ENCODE results near the gene CARD11.

CARD11 gene

DNA sequence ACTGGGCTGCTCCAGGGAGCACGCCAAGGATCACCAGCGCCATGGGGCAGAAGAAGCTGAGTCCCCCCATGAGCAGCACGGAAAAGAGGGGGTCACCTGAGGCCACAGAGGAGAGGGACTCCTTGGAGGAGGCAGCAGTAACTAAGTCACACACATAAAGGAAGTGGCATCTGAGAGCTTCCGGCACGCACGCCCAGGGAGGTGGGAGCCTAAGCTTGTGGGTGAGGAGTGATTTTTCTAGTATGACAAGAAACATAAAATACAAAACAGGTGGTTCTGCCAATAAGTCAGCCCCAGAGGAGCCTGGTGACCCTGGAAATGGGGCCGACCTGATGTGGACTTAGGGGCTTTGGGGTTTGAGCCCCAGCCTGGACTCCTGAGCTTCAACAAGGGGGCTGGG lies 60.8 kb downstream of the CARD11 start:
- DNase-seq (ENCODE audit: low read depth in 2 of 2) = peak; percentile 25 to 30

- DNase-seq (ENCODE audit: low read depth in 2 of 2) = no peak
Measured at GRCh38 chr7:2982401-2982800, 61.3 kb downstream of the CARD11 start.

- no peak for DNase-seq (ENCODE audit: low read depth in 2 of 2)
Measured at GRCh38 chr7:2981103-2981480, 62.6 kb downstream of the CARD11 start.

- DNase-seq (ENCODE audit: low read depth in 2 of 2) = no peak
Measured at GRCh38 chr7:2980401-2981102, 63.1 kb downstream of the CARD11 start.

DNA sequence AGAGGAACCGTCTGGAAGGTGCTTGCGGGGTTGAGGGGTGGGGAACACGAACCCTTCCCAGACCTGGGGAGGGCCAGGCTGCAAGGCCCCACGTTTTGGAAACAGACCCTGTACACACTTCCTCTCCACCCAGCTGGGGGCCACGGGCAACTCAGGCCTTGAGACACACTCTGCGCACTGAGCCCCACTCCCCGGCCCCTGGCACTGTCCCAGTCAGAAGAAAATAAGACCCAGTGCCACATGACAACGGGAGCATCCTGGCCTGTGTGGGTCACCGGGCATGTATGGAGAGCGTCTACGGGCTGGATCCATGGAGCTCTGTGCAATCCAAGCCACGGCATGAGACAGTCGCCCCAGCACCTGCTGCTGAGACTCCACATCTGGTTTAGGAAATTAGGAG lies 63.7 kb downstream of the CARD11 start:
- DNase-seq (ENCODE audit: low read depth in 2 of 2) = no peak

DNA sequence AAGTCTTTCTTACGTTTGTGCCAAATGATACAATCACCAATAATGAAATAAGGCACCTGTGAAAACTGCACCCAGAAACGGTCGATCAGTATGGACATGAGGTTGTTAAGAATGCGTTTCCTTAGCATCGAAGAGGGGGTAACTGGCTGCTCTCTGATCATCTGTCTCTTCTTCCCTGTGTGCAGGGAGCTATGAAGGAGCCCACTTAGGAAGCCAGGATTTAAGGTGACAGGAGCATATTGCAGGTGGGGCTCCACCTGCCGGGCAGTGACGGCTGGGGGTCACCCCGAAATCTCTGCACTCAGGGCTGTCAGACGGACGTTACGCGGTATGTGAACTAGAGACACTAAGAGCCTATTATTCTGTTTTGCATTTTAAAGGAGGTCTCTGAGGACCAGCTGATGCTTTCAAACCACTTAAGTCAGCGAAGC lies 64.5 kb downstream of the CARD11 start:
- no peak for DNase-seq (ENCODE audit: low read depth in 2 of 2)

- peak; percentile 74 to 85 for DNase-seq (ENCODE audit: low read depth in 2 of 2)
Measured at GRCh38 chr7:2978408-2978807, 65.3 kb downstream of the CARD11 start.

GRCh38 chr7:2975821-2976371 lies 67.8 kb downstream of the CARD11 start:
- DNase-seq (ENCODE audit: low read depth in 2 of 2) = no peak

DNA sequence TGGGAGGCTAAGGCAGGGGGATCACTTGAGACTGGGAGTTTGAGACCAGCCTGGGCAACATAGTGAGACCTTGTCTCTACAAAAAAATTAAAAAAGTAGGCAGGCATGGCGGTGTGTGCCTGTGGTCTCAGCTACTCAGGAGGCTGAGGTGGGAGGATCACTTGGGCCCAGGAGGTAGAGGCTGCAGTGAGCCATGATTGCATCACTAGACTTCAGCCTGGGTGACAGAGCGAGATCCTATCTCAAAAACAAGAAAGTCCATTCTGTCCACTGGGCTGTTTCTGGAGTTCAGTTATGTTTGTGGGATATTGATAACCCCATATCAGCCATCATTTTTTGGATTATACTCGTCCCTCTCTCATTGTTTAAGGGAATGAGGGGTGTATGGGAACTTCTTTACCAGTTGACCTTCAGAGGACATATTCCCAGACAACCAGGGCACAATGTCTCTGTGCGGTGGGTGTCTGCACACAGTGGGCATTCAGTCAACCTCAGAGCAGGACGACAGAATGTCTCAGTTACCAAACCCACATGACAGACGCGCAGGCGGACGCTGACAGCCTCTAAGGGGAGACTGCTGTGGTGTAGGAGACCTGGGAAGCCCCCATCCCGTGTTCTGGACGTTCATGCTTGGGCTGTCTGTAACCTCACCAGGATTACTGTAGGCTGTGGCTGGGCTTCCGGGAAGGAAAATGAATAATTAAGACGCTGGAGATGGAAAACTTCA lies 69.4 kb downstream of the CARD11 start:
- no peak for DNase-seq (ENCODE audit: low read depth in 2 of 2)

DNA sequence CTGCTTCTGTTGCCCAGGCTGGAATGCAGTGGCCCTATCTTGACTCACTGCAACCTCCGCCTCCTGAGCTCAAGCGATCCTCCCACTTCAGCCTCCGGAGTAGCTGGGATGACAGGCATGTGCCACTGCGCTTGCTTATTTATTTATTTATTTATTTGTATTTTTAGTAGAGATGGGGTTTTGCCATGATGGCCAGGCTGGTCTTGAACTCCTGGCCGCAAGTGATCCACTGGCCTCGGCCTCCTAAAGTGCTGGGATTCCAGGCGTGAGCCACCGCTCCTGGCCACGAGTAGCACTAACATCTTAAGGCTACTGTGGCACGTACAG lies 70.9 kb downstream of the CARD11 start:
- DNase-seq (ENCODE audit: low read depth in 2 of 2) = no peak

- DNase-seq (ENCODE audit: low read depth in 2 of 2) = no peak
Measured at GRCh38 chr7:2971914-2972834, 71.5 kb downstream of the CARD11 start.

- DNase-seq (ENCODE audit: low read depth in 2 of 2) = no peak
Measured at GRCh38 chr7:2970861-2971260, 72.8 kb downstream of the CARD11 start.

DNA sequence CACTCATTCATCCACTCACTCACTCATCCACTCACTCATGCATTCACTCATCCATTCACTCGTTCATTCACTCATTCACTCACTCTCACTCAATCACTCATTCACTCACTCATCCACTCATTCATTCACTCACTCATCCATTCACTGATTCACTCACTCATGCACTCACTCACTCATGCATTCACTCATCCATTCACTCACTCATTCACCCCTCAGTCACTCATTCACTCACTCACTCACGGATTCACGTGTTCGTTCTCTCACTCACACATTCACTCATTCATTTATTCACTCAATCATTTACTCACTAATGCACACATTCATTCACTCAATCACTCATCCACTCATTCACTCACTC lies 73.4 kb downstream of the CARD11 start:
- no peak for DNase-seq (ENCODE audit: low read depth in 2 of 2)

GRCh38 chr7:2969398-2970306 lies 74.0 kb downstream of the CARD11 start:
- no peak for DNase-seq (ENCODE audit: low read depth in 2 of 2)

- no peak for DNase-seq (ENCODE audit: low read depth in 2 of 2)
Measured at GRCh38 chr7:2968616-2969397, 74.9 kb downstream of the CARD11 start.

DNA sequence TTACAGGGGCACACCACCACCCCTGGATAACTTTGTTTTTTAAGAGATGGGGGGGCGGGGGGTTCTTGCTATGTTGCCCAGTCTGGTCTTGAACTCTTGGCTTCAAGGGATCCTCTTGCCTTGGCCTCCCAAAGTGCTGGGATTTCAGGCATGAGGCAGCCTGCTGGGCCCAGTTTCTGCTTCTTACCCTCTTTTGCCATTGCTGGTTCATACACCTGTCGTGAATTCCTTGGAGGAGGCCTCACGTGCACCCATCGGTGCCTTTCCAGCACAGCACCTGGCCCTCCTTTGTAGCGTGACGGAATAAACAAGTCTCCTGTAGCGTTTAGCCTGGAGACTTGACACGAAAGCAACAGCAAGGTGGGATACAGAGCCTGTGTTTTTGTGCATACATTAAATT lies 75.5 kb downstream of the CARD11 start:
- DNase-seq (ENCODE audit: low read depth in 2 of 2) = no peak

DNA sequence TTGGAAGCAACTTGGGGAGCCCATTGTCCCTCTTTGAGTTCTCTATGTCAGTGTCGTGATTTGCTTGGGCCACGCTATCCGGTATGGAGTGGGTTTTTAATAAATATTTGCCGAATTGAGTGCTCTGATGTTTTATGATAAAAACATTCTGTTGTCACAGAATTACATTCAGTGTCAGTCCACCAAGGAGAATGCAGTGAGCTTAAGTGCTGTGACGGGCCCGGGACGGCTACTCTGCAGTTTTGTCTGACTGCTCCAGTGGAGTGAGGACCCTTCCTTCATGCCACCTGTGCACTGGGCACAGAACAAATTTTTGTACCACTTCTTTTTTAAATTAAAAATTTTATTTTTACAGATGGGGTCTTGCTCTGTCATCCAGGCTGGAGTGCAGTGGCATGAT lies 76.0 kb downstream of the CARD11 start:
- DNase-seq (ENCODE audit: low read depth in 2 of 2) = no peak

- DNase-seq (ENCODE audit: low read depth in 2 of 2) = no peak
Measured at GRCh38 chr7:2967253-2967652, 76.4 kb downstream of the CARD11 start.

GRCh38 chr7:2966466-2967078 lies 77.1 kb downstream of the CARD11 start:
- no peak for DNase-seq (ENCODE audit: low read depth in 2 of 2)

DNA sequence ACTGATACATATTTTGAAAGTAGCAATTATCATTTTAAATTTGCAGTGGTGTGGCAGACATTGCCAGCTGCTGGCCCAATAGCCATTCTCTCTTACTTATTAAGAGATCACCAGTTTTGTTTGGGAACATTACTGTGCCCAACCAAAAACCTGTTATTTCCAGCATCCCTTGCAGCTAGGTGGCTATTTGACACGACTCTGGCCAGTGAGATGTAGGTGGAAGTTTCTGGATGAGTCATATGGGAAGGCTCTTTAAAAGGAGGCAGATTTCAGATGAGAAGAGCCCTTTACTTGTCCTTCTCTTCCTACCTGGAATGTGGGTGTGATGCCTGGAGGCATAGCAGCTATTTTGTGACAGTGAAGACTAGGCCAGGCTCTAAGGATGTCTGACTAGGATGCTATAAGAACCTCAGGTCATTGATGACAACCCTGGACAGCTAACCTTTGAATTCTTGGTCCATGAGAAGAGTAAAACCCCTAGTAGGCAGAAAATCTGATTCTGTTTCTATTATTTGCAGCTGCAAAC lies 77.9 kb downstream of the CARD11 start:
- DNase-seq (ENCODE audit: low read depth in 2 of 2) = no peak

All from stimulated activated CD4-positive, alpha-beta T cell treated with anti-CD3 and anti-CD28 coated beads, Interleukin-1b, Interleukin-23, amount 100 ng/mL, for 4 hours (primary cell).